Mucosa of stomach (tissue), 1 donor: ENCODE results near the gene FAM107B.

Source experiments
- H3K27me3 ChIP-seq: one replicate; pipeline ENCODE4 v1.7.0; 2013; ENCODE audit warnings: mild to moderate bottlenecking, low read length; ENCODE audit not compliant: control insufficient read depth, insufficient read depth
- H3K36me3 ChIP-seq: one replicate; pipeline ENCODE4 v1.7.0; 2013; ENCODE audit warnings: low read length; ENCODE audit not compliant: control insufficient read depth, insufficient read depth
- H3K4me1 ChIP-seq: one replicate; pipeline ENCODE4 v1.7.0; 2013; ENCODE audit warnings: mild to moderate bottlenecking, low read length; ENCODE audit not compliant: control insufficient read depth, insufficient read depth
- H3K4me3 ChIP-seq: one replicate; pipeline ENCODE4 v1.7.0; 2013; ENCODE audit warnings: low read length
- H3K9ac ChIP-seq: one replicate; pipeline ENCODE4 v1.7.0; 2013; ENCODE audit warnings: mild to moderate bottlenecking, low read length, moderate library complexity
- H3K9me3 ChIP-seq: one replicate; pipeline ENCODE4 v1.7.0; 2013; ENCODE audit warnings: mild to moderate bottlenecking, low read length, moderate library complexity; ENCODE audit not compliant: control insufficient read depth
- donor health status: Pancreatic carcinoma.

FAM107B gene

DNA sequence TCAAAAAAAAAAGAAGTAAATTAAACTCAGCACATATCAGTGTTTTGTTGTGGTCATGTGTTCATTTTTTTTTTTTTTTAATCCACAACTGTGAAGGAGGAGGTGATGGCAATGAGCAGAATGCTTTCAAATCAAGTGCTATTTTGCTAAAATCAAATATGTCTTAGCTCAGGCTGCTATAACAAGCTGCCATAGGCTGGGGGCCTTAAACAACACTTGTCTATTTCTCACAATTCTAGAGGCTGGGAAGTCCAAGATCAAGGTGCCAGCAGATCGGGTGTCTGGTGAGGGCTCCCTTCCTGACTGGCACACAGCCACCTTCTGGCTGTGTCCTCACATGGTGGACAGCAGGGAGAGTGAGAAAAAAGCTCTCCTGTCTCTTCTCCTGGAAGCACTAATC is 203.9 kb downstream of the FAM107B start:
- H3K36me3 ChIP-seq = peaks cover 7% of the 10 kb centered on the region
- no peaks in the 10 kb centered on the region for H3K27me3 ChIP-seq
- H3K4me1 ChIP-seq = peaks cover 53% of the 10 kb centered on the region
- H3K9me3 ChIP-seq = no peaks in the 10 kb centered on the region
- H3K9ac ChIP-seq = peak overlapping the region; percentile 66
- H3K4me3 ChIP-seq = no peak overlapping the region

DNA sequence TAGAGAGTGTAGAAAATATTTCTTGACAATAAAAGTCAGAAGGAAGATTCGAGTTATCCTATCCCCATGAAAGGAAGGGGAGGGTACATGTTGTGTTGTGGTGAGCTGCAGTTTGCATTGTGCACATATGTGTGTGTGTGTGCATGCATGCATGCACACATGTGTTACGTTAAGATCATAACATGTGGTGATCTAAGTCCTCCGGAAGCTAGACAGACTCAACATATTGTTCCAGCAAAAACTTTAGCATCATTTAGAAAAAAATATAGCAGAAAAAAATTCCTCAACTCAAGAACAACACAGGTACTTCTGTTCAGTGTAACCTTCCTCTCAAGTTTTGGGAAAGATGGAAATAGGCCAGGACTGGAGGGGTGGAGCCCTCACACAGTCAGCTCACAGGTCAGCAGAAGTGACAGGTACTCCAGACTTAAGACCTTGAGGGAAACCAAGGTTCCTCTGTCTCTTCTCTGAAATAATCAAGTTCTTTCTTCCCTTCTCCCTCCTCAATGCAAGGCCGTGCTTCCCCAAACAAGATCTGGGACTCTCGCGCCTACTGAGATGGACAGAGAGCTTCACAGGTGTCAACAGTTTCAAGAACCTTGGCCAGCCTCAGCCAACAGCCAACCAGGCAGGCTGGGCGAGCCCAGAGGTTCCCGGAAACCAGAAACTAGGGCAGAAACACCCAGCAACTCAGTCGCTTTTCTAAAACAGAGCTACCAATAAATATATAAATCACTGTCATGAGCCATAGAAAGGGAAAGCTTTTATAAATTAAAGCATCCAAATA is 205.2 kb downstream of the FAM107B start:
- no peak overlapping the region for H3K4me3 ChIP-seq
- peaks cover 7% of the 10 kb centered on the region for H3K36me3 ChIP-seq
- H3K9ac ChIP-seq = peak overlapping the region; percentile 48
- H3K9me3 ChIP-seq = no peaks in the 10 kb centered on the region
- no peaks in the 10 kb centered on the region for H3K27me3 ChIP-seq
- H3K4me1 ChIP-seq = peaks cover 53% of the 10 kb centered on the region

DNA sequence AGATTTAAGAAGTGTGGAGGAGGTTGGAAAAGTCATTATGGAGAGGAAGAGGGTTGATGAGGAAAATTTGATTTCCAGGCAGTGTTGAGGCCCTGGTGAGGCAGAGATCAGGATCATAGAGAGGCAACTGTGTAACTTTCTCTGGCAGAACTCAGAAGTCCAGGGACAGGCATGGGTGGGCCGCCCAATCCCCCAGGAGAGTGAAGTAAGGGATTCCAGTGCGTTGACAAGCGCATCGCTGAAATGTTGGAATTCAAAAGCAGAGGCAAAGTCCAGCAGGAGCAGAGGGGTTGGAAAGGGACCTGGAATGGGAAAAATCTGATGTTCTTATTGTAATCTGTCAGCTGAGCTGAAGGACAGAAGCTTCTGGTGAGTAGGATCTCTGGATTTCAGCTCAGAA is 207.3 kb downstream of the FAM107B start:
- Histone ChIP-seq H3K9ac (no peak overlapping the region), H3K9me3 (no peaks in the 10 kb centered on the region), H3K4me1 (peaks cover 36% of the 10 kb centered on the region), H3K4me3 (no peak overlapping the region), H3K27me3 (no peaks in the 10 kb centered on the region), H3K36me3 (peaks cover 7% of the 10 kb centered on the region)

DNA sequence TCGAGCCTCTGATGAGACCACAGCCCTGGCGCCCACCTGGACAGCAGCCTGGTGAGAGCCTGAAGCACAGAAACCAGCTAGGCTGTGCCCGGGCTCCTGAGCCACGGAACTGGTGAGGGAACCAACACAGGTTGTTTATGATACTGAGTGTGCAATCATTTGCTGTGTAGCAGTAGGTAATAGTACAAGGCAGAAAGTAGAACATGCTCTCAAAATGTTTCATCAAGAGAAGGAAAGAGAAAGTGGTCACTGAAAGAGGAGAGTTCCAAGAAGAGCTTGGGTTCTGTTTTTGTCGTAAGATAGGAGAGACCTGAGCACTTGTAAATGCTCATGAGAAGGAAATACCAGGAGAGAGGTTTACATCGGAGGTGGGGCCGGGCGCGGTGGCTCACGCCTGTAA is 208.2 kb downstream of the FAM107B start:
- Histone ChIP-seq H3K4me1 (peaks cover 31% of the 10 kb centered on the region), H3K4me3 (no peak overlapping the region), H3K9ac (no peak overlapping the region), H3K27me3 (no peaks in the 10 kb centered on the region), H3K36me3 (peaks cover 7% of the 10 kb centered on the region), H3K9me3 (no peaks in the 10 kb centered on the region)

DNA sequence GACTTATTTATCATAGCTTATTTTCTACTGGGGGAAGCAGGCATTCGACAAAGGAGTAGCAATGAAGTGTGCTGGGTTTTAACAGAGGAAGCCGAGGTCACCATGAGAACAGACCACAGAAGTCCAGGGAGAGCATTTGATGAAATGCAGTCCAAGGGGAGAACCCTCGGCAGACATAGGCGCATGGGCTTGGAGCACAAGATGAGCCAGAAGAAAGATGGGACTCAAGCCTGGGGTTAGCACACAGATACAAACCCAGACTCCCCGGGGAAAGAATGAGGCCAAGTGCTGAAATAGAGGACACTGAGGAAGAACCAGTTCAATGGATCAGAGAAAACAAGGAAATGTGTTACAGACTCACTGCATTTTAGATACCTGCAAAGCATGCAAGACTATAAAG is 209.5 kb downstream of the FAM107B start:
- H3K9ac ChIP-seq = no peak overlapping the region
- H3K9me3 ChIP-seq = no peaks in the 10 kb centered on the region
- peaks cover 7% of the 10 kb centered on the region for H3K36me3 ChIP-seq
- H3K4me1 ChIP-seq = peaks cover 28% of the 10 kb centered on the region
- no peaks in the 10 kb centered on the region for H3K27me3 ChIP-seq
- H3K4me3 ChIP-seq = no peak overlapping the region

DNA sequence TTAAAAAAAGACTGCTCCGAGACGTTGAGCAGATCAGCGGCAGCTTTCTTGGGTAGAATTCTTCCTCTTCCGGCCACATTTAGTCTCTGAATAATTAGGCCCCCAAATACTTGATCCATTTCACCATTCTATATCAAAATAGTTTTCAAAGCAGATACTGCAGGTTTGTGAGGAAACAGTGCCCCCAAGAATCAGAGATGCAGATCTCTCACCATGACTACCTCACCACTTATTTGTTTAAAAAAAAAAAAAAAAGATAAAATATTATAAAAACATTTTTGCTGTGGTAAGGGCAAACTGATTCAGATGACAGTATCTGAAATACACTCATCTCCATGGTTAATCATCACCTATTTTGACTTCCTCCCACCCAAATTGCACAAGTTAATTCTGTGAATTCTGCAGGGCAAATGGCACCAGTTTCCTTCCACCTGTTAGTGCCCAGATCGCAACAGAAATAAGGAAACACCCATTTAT is 210.4 kb downstream of the FAM107B start:
- H3K27me3 ChIP-seq = no peaks in the 10 kb centered on the region
- no peak overlapping the region for H3K9ac ChIP-seq
- H3K36me3 ChIP-seq = peaks cover 7% of the 10 kb centered on the region
- H3K9me3 ChIP-seq = no peaks in the 10 kb centered on the region
- H3K4me3 ChIP-seq = no peak overlapping the region
- peaks cover 19% of the 10 kb centered on the region for H3K4me1 ChIP-seq

DNA sequence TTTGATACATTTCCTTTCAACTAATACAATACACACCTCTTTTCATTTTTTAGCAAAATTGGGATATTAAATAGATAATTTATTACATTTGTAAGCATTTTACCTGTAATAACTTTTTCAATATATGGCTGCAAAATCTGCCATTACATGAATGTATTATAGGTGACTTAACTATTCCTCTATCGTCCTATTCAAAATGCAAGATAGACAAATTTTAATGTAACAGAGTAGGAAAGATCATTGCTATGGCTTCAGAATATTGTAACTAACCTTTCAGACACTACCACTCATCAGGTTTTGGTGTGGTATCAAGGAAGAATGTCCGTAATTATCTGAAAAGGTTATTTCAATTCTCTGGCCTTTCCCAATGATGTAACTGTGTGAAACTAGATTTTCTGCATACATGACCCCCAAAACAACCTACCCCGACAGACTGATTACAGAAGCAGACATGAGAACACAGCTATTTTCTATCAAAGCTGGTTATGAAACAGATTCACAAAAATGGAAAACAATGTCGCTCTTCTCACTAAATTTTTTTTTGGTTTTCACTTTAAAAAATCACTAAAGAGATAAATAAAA is 211.2 kb downstream of the FAM107B start:
- no peak overlapping the region for H3K9ac ChIP-seq
- H3K4me1 ChIP-seq = peaks cover 16% of the 10 kb centered on the region

DNA sequence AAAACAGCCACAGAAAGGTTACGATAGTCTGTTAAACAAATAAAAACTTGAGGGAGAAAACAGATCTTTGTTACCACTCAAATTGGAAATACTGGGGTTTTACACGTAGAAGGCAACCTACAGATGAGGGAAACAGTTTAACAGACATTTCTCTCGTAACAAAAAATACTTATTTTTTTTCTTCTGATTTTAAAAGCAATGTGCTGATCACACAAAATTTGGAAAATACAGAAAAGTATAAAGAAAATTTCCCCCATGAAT is 211.7 kb downstream of the FAM107B start:
- no peak overlapping the region for H3K4me3 ChIP-seq
- H3K4me1 ChIP-seq = peaks cover 20% of the 10 kb centered on the region
- H3K36me3 ChIP-seq = peaks cover 6% of the 10 kb centered on the region
- no peak overlapping the region for H3K9ac ChIP-seq
- no peaks in the 10 kb centered on the region for H3K9me3 ChIP-seq
- no peaks in the 10 kb centered on the region for H3K27me3 ChIP-seq

More for the DNA sequence above, 211.2 kb downstream of the FAM107B start:
- H3K27me3 ChIP-seq = no peaks in the 10 kb centered on the region
- peaks cover 7% of the 10 kb centered on the region for H3K36me3 ChIP-seq
- no peaks in the 10 kb centered on the region for H3K9me3 ChIP-seq
- no peak overlapping the region for H3K4me3 ChIP-seq

DNA sequence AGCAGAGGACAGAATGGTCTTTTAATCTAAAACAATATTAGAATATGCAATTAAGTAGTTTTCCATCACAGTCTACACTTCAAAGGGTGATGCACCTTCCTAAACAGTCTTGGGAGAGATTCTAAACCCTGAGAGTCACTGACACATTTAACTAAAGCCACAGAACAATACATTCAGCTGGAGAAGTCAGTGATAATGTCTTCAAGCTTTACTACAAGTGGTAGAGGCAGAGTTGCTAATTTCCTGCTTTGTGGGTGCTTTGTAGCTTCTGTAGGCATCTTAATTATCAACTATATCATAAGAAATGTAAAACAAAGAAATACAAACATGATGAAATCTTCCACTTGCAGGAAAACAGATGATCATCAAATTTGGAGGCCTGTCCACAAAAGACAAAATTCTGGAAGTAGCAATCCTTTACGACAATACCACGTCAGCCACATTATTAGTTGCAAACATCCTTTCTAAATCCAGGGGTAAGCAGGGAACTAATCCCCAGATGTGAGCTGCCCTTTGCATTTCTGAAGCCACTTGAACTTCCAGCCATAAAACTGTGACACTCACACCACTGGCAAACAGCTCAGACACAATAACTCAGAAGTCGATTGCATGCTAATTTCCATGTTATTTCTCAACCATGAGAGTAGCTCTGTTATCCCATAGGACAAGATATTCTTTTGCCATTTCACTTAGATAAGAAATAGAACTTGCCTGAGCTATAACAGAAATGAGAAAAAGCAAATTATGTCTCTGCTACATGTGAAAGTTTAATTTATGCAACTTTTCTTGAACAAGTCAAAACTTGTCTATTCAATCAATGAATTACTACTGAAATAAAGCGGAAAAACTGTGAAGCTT is 212.2 kb downstream of the FAM107B start:
- peaks cover under 1% of the 10 kb centered on the region for H3K36me3 ChIP-seq
- H3K9me3 ChIP-seq = no peaks in the 10 kb centered on the region
- H3K9ac ChIP-seq = no peak overlapping the region
- peaks cover 25% of the 10 kb centered on the region for H3K4me1 ChIP-seq
- H3K4me3 ChIP-seq = no peak overlapping the region
- no peaks in the 10 kb centered on the region for H3K27me3 ChIP-seq

DNA sequence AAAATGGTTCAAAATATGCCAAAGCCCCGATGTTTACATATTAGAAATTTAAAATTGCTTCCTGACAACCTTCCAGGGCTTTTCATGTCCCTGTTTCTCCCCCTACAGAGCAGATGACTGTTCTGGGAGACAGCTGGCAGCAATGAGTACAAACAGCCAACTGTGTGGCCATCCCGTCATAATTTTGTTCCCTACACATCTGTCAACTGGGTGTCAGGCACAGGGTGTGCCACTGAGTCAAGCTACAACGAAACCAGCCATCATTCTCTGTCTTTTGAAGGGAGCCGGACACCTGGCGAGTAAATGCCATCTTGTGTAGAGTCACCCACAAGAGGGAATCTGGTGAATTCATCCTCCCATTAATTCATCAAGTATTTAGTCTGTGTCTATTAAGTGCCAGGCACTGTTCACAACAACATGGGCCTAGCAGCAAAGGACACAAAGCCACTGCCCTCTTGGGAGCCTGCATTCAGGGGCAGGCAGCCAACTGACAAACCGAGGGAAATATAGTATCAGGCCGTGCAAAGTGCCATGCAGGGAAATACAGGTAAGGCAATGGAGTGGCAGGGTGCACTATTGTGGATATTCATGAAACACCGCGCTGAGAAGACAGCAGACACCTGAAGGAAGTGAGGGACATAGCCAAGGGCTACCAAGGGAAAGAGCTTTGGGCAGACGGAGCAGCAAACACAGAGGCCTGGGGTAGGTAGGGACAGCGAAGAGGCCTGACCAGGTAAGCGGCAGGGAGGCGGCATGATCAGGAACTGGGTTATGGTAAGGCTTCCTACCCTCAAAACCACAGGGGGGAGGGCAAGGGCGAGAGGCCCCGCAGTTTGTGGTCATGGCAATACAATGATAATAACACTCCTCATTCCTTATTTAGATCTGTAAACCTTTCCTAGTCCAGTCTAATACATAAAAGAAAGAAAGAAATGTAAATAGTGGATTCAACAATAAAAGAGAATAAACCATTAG is 213.6 kb downstream of the FAM107B start:
- no peak overlapping the region for H3K4me3 ChIP-seq
- H3K36me3 ChIP-seq = no peaks in the 10 kb centered on the region
- no peak overlapping the region for H3K9ac ChIP-seq
- H3K27me3 ChIP-seq = no peaks in the 10 kb centered on the region
- peaks cover 35% of the 10 kb centered on the region for H3K4me1 ChIP-seq
- no peaks in the 10 kb centered on the region for H3K9me3 ChIP-seq

DNA sequence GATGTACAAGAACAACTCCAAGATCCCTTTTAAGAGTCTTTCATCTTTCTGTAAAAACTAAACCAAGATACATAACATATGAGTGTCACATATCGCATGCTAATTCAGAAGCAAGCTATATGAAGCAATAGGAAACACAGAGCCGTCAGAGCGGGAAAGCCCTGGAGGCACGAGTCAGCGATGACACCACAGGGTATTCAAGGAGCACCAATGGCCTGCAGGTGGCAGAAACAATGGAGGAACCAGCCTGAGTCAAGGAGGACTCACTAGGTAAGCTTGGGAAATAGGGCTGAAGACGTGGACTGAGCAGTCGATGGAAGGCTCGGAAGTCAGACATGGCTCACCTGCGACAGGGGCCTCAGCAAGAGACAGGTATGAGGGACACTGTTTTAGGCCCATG is 214.4 kb downstream of the FAM107B start:
- no peaks in the 10 kb centered on the region for H3K27me3 ChIP-seq
- peaks cover 41% of the 10 kb centered on the region for H3K4me1 ChIP-seq
- no peaks in the 10 kb centered on the region for H3K9me3 ChIP-seq
- no peaks in the 10 kb centered on the region for H3K36me3 ChIP-seq
- H3K4me3 ChIP-seq = no peak overlapping the region
- H3K9ac ChIP-seq = no peak overlapping the region
